Dendritic cell treated with granulocyte-macrophage colony-stimulating factor and Interleukin-4, amounts not matched to agents 40 ng/mL and 50 ng/mL, for 4 days (primary cell): Measurements from ENCODE around the gene ALDH16A1.

Experiments used
- H3K27ac Mint-ChIP-seq: one replicate; pipeline ENCODE4 v1.8.0; 2022; ENCODE audit warnings: mild to moderate bottlenecking, mixed read lengths
- H3K27me3 Mint-ChIP-seq: one replicate; pipeline ENCODE4 v1.8.0; 2022; ENCODE audit warnings: mild to moderate bottlenecking, mixed read lengths
- H3K36me3 Mint-ChIP-seq: one replicate; pipeline ENCODE4 v1.8.0; 2022; ENCODE audit warnings: low read depth, mixed read lengths
- H3K4me1 Mint-ChIP-seq: one replicate; pipeline ENCODE4 v1.8.0; 2022; ENCODE audit warnings: low read depth, mixed read lengths
- H3K4me3 Mint-ChIP-seq: one replicate; pipeline ENCODE4 v1.8.0; 2022; ENCODE audit warnings: mild to moderate bottlenecking, moderate library complexity, mixed read lengths
- H3K9me3 Mint-ChIP-seq: one replicate; pipeline ENCODE4 v1.8.0; 2022; ENCODE audit warnings: mixed read lengths
- intact Hi-C: fragments of 100-400 bp; cut with micrococcal nuclease; formaldehyde crosslinking; loops from one replicate; pipeline ENCODE4 v1.15.0; 2022

ALDH16A1 gene

GRCh38 chr19:49419173-49419572 lies 33.9 kb upstream of the ALDH16A1 start:
- Mint-ChIP-seq H3K36me3 (no peaks in the 10 kb centered on the region), H3K4me3 (no peak overlapping the region), H3K4me1 (peaks cover 36% of the 10 kb centered on the region), H3K9me3 (no peaks in the 10 kb centered on the region), H3K27ac (no peak overlapping the region), H3K27me3 (peaks cover 71% of the 10 kb centered on the region)
- intact Hi-C loops = no loop called here

- H3K4me1 Mint-ChIP-seq = peaks cover 32% of the 10 kb centered on the region
- H3K4me3 Mint-ChIP-seq = no peak overlapping the region
- H3K36me3 Mint-ChIP-seq = no peaks in the 10 kb centered on the region
- no peaks in the 10 kb centered on the region for H3K9me3 Mint-ChIP-seq
- H3K27me3 Mint-ChIP-seq = peaks cover 80% of the 10 kb centered on the region
- no peak overlapping the region for H3K27ac Mint-ChIP-seq
- intact Hi-C loops = no loop called here
Measured at GRCh38 chr19:49420227-49420626, 32.8 kb upstream of the ALDH16A1 start.

- Mint-ChIP-seq H3K4me3 (peak overlapping the region; percentile 40), H3K27me3 (peaks cover 87% of the 10 kb centered on the region), H3K36me3 (no peaks in the 10 kb centered on the region), H3K9me3 (no peaks in the 10 kb centered on the region), H3K27ac (no peak overlapping the region), H3K4me1 (peaks cover 34% of the 10 kb centered on the region)
- intact Hi-C loops = no loop called here
Measured at GRCh38 chr19:49421039-49421877, 31.8 kb upstream of the ALDH16A1 start.

- intact Hi-C loops = no loop called here
- no peak overlapping the region for H3K27ac Mint-ChIP-seq
- peaks cover 39% of the 10 kb centered on the region for H3K4me1 Mint-ChIP-seq
Measured at GRCh38 chr19:49421878-49422202, 31.2 kb upstream of the ALDH16A1 start.

GRCh38 chr19:49422407-49423070 lies 30.5 kb upstream of the ALDH16A1 start:
- H3K27me3 Mint-ChIP-seq = peaks cover 92% of the 10 kb centered on the region
- no peaks in the 10 kb centered on the region for H3K36me3 Mint-ChIP-seq
- H3K9me3 Mint-ChIP-seq = no peaks in the 10 kb centered on the region
- peak overlapping the region; percentile 73 for H3K27ac Mint-ChIP-seq
- intact Hi-C loops = no loop called here
- H3K4me1 Mint-ChIP-seq = peaks cover 39% of the 10 kb centered on the region
- peak overlapping the region; percentile 75 for H3K4me3 Mint-ChIP-seq

More at GRCh38 chr19:49421878-49422202, 31.2 kb upstream of the ALDH16A1 start:
- Mint-ChIP-seq H3K4me3 (no peak overlapping the region), H3K9me3 (no peaks in the 10 kb centered on the region), H3K27me3 (peaks cover 90% of the 10 kb centered on the region), H3K36me3 (no peaks in the 10 kb centered on the region)

GRCh38 chr19:49423071-49423984 lies 29.7 kb upstream of the ALDH16A1 start, which contains the start of gene PTH2:
PTH2 (minus strand) TSS chr19:49423441; CDS start chr19:49423339, 102 bp downstream.
- Mint-ChIP-seq H3K36me3 (no peaks in the 10 kb centered on the region), H3K9me3 (no peaks in the 10 kb centered on the region), H3K27ac (peak within 1 kb of the TSS; percentile 73), H3K4me1 (peaks cover 46% of the 10 kb centered on the region), H3K4me3 (peak within 1 kb of the TSS; percentile 75), H3K27me3 (peaks cover 95% of the 10 kb centered on the region)
- intact Hi-C loops = no loop called here

- Mint-ChIP-seq H3K27ac (no peak overlapping the region), H3K9me3 (no peaks in the 10 kb centered on the region), H3K36me3 (no peaks in the 10 kb centered on the region), H3K27me3 (peaks cover 96% of the 10 kb centered on the region), H3K4me3 (no peak overlapping the region), H3K4me1 (peaks cover 46% of the 10 kb centered on the region)
- intact Hi-C loops = no loop called here
Measured at GRCh38 chr19:49423985-49424303, 29.1 kb upstream of the ALDH16A1 start.

- H3K4me3 Mint-ChIP-seq = no peak within 1 kb of the TSS
Measured at GRCh38 chr19:49425178-49425577, 27.8 kb upstream of the ALDH16A1 start, which contains the start of gene GFY. GFY (plus strand) TSS chr19:49425388; CDS start chr19:49426431, 1,043 bp downstream.

GRCh38 chr19:49425922-49426592 lies 27.0 kb upstream of the ALDH16A1 start:
- H3K4me1 Mint-ChIP-seq = peaks cover 41% of the 10 kb centered on the region
- H3K4me3 Mint-ChIP-seq = no peak overlapping the region
- H3K27me3 Mint-ChIP-seq = peaks cover 96% of the 10 kb centered on the region
- H3K9me3 Mint-ChIP-seq = no peaks in the 10 kb centered on the region
- intact Hi-C loops = no loop called here
- no peaks in the 10 kb centered on the region for H3K36me3 Mint-ChIP-seq
- no peak overlapping the region for H3K27ac Mint-ChIP-seq

More at GRCh38 chr19:49425178-49425577, 27.8 kb upstream of the ALDH16A1 start, which contains the start of gene GFY:
- intact Hi-C loops = no loop called here
- Mint-ChIP-seq H3K27me3 (peaks cover 96% of the 10 kb centered on the region), H3K9me3 (no peaks in the 10 kb centered on the region), H3K36me3 (no peaks in the 10 kb centered on the region), H3K27ac (no peak within 1 kb of the TSS), H3K4me1 (peaks cover 46% of the 10 kb centered on the region)

- Mint-ChIP-seq H3K4me3 (no peak overlapping the region), H3K27ac (no peak overlapping the region), H3K4me1 (peaks cover 35% of the 10 kb centered on the region), H3K36me3 (no peaks in the 10 kb centered on the region), H3K27me3 (peaks cover 94% of the 10 kb centered on the region), H3K9me3 (no peaks in the 10 kb centered on the region)
- intact Hi-C loops = no loop called here
Measured at GRCh38 chr19:49427339-49427738, 25.7 kb upstream of the ALDH16A1 start.

GRCh38 chr19:49427855-49428546 lies 25.0 kb upstream of the ALDH16A1 start:
- intact Hi-C loops = no loop called here
- no peaks in the 10 kb centered on the region for H3K9me3 Mint-ChIP-seq
- peaks cover 94% of the 10 kb centered on the region for H3K27me3 Mint-ChIP-seq
- peaks cover 30% of the 10 kb centered on the region for H3K4me1 Mint-ChIP-seq
- no peak overlapping the region for H3K27ac Mint-ChIP-seq
- no peak overlapping the region for H3K4me3 Mint-ChIP-seq
- no peaks in the 10 kb centered on the region for H3K36me3 Mint-ChIP-seq

GRCh38 chr19:49428547-49429451 lies 24.2 kb upstream of the ALDH16A1 start:
- Mint-ChIP-seq H3K4me1 (peaks cover 27% of the 10 kb centered on the region), H3K9me3 (no peaks in the 10 kb centered on the region), H3K36me3 (no peaks in the 10 kb centered on the region), H3K4me3 (no peak overlapping the region), H3K27ac (no peak overlapping the region), H3K27me3 (peaks cover 95% of the 10 kb centered on the region)
- intact Hi-C loops = no loop called here
